Astrocyte (in vitro differentiated cells and primary cell): Measurements from ENCODE around the gene DCAF4L1.

ENCODE experiments used
- EZH2 ChIP-seq: IDR thresholded peaks from 2 replicates; pipeline ENCODE4 v1.6.1; 2012; ENCODE audit warnings: mild to moderate bottlenecking, low read length, inconsistent platforms; ENCODE audit not compliant: insufficient read depth
- TF ChIP-seq, protein P1 (sequence below): IDR thresholded peaks from 2 replicates; pipeline ENCODE4 v1.5.1; 2011; ENCODE audit warnings: low read depth, mild to moderate bottlenecking, inconsistent platforms, low read length, moderate library complexity; ENCODE audit not compliant: insufficient read depth

GRCh38 chr4:41991916-41992767 lies 10.6 kb downstream of the DCAF4L1 start:
- TF ChIP-seq, protein P1, sequence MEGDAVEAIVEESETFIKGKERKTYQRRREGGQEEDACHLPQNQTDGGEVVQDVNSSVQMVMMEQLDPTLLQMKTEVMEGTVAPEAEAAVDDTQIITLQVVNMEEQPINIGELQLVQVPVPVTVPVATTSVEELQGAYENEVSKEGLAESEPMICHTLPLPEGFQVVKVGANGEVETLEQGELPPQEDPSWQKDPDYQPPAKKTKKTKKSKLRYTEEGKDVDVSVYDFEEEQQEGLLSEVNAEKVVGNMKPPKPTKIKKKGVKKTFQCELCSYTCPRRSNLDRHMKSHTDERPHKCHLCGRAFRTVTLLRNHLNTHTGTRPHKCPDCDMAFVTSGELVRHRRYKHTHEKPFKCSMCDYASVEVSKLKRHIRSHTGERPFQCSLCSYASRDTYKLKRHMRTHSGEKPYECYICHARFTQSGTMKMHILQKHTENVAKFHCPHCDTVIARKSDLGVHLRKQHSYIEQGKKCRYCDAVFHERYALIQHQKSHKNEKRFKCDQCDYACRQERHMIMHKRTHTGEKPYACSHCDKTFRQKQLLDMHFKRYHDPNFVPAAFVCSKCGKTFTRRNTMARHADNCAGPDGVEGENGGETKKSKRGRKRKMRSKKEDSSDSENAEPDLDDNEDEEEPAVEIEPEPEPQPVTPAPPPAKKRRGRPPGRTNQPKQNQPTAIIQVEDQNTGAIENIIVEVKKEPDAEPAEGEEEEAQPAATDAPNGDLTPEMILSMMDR = no peak
- TF ChIP-seq EZH2 = no peak
